ENCODE results near the gene FAM53A. TPM values are rescaled to one million over a fixed set of nuclear protein-coding genes. Genes with fewer than 3 reads are reported as not detected.
A peak's percentile ranks its signal among the peaks of the same experiment; 100 is the strongest.

The FAM53A gene
- total RNA-seq, 3 donors from 2014 or later = 0.65 to 1.8 (median 1.4) TPM

DNA sequence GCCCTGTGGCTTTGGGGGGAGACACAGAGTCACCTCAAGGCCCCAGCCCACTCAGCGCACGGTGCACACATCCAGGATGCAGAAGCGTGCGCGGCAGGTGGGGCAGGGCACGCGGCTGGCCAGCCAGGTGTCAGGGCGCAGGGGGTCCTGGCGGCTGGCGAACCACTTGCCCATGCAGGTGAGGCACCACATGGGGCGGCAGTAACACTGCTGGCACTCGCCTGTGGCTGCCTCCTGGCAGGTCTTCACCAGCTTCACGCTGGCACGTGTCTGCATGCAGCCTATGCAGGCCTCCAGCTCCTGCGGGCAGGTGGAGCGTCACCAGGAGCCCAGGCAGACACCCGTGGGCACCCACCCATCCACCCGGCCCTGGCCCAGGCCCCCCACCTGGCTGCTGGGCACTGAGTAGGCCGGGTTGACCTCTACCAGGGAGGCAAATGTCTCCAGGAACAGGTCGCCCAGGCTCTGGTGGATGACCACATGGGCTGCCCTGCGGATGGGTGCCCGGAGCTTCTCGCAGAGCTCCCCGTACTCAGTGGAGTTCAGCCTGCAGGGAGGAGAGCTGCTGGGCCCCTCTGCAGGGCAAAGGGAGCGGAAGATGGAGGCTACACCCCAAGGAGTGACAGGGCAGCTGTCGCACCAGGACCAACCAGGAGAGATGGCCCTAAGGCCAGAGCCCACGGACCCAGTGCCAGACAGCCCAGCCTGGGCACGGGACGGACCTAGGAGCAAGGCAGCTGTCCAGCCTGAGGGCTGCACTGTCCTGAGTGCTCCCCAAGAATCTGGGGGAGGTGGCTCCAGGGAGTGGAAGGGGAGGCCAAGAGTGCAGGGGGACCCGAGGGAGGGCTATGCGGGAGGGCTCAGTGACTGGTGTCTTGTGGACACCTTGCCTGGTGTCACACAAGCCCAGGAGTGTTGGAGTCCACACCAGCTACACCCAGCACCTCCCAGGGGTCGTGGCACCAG lies 33.3 kb upstream of the FAM53A start:
- no peak for TF ChIP-seq CTCF (IDR thresholded peaks at IDR 0.05)
- Histone ChIP-seq H3K4me1 (ENCODE audit: low read depth) (peaks cover 45% of the 10 kb centered on the region), H3K9me3 (no peaks in the 10 kb centered on the region), H3K36me3 (ENCODE audit: low read depth) (no peaks in the 10 kb centered on the region), H3K4me3 (no peak overlapping the region)
- ATAC-seq (no peak), DNase-seq (peak in 1 of 3 donors; percentile 50)
- intact Hi-C loops (cut with DNase I, micrococcal nuclease) = no loop called here

DNA sequence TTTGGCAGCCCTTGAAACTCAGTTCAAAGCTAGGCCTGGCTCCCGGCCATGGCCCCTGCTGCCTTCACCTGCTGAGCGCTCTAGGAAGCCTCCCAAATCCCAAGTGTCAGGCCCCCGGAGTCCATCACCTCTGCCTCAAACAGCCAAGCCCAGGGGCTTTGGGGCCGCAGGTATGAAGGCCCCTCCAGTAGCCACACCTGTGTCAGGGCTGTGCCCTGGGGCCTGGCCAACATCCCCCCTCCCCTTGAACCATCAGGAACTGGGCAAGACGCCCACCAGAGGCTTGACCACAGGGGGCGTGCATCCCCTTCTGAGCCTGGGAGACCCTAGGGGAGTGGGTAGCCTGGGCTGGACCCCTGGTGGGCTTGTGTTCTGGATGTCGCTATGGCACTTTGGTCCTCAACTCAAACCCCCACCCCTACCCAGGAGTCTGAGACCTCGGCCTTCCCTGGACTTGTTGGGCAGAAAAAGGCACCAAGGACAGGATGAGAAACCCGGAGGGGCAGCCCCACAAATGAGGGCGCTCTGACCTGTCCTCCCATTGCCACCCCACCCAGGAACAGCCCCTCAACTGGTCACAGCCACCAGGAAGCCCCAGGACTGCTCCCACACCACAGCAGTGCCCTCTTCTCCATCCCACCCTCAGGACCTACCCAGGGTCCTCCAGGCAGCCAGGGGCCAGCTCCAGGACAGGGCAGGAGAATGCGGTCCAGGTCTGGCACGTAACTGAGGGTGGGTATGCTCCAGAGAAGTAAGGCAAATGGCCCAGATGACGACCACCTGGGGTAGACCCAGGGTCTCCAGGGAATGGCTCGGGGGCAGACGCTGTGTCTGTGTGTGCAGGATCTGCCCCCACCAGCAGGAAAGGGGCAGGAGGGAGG lies 32.2 kb upstream of the FAM53A start:
- DNase-seq = no peak
- intact Hi-C loops (cut with DNase I, micrococcal nuclease) = no loop called here
- peaks cover 36% of the 10 kb centered on the region for H3K4me1 ChIP-seq (ENCODE audit: low read depth)
- no peaks in the 10 kb centered on the region for H3K9me3 ChIP-seq
- no peak overlapping the region for H3K4me3 ChIP-seq
- H3K36me3 ChIP-seq (ENCODE audit: low read depth) = no peaks in the 10 kb centered on the region
- no peak for TF ChIP-seq CTCF (IDR thresholded peaks at IDR 0.05)
- no peak for ATAC-seq

DNA sequence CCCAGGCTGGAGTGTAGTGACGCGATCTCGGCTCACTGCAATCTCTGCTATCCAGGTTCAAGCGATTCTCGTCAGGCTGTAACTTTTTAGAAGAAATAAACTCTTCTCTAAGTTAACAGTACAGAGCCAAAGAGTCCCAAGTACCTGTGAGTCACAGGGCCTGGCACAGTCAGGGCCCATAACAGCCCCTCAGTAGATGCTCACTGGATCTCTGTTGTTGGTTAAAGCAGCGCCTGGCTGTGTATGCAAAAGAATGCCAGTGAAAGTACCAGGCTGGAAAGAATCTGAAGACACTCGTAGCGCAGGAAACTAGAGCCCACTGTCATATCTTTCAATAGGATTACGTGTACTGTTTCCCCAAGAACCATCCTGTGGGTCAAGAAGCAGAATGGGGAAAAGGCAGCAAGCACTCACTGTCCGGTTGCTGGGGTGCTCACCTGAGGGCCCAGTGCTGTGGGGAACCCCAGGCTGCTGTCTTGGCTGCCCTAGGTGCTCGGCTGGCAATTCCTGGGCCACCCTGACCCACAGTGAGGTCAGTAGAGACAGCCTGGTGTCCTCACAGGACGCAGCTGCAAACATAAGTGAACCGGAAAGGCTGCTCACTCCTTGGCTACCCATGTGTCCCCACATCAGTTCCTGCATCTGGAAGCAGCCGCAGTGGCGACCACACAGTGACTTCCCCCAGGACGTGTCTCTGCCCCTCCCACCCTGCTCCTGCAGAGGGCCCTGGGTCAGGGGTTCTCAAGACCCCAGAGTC lies 31.1 kb upstream of the FAM53A start:
- no peaks in the 10 kb centered on the region for H3K9me3 ChIP-seq
- intact Hi-C loops (cut with DNase I, micrococcal nuclease) = no loop called here
- H3K4me3 ChIP-seq = no peak overlapping the region
- H3K4me1 ChIP-seq (ENCODE audit: low read depth) = peaks cover 47% of the 10 kb centered on the region
- TF ChIP-seq CTCF (IDR thresholded peaks at IDR 0.05) = no peak
- no peak for ATAC-seq
- no peaks in the 10 kb centered on the region for H3K36me3 ChIP-seq (ENCODE audit: low read depth)
- DNase-seq = peak in 1 of 3 donors; percentile 74

GRCh38 chr4:1714303-1715001 lies 30.3 kb upstream of the FAM53A start:
- DNase-seq = no peak
- Histone ChIP-seq H3K4me3 (no peak overlapping the region), H3K36me3 (ENCODE audit: low read depth) (no peaks in the 10 kb centered on the region), H3K4me1 (ENCODE audit: low read depth) (peaks cover 46% of the 10 kb centered on the region), H3K9me3 (no peaks in the 10 kb centered on the region)
- no peak for TF ChIP-seq CTCF (IDR thresholded peaks at IDR 0.05)
- ATAC-seq = no peak
- intact Hi-C loops (cut with DNase I, micrococcal nuclease) = no loop called here
